SK-N-MC (cell line): ENCODE results near the gene ARFGEF2.

Experiments
- EZH2 ChIP-seq: fragments of 200-600 bp; sonication (generic); IDR thresholded peaks from one replicate; pipeline ENCODE4 v1.6.1; 2017; ENCODE audit warnings: antibody characterized with exemption
- POLR2AphosphoS5 ChIP-seq: IDR thresholded peaks from 2 replicates; pipeline ENCODE4 v1.6.1; 2012; ENCODE audit warnings: mild to moderate bottlenecking, low read depth, low read length, borderline replicate concordance

- TF ChIP-seq EZH2: no peak
- peak; percentile 47; the same call in 1 of the 2 replicates for TF ChIP-seq POLR2AphosphoS5
These were observed 20.0 kb downstream of the ARFGEF2 start for GRCh38 chr20:48941467-48941866.
